Measurements from ENCODE around the gene NPIPA1. TPM values are rescaled to one million over a fixed set of nuclear protein-coding genes. Genes with fewer than 3 reads are reported as not detected.
A peak's percentile ranks its signal among the peaks of the same experiment; 100 is the strongest.

Gene NPIPA1
- polyA plus RNA-seq, 3 donors: 63.7 TPM; not detected in 2

GRCh38 chr16:14958970-14959369, 21.7 kb downstream of the NPIPA1 start:
- intact Hi-C loops (cut with micrococcal nuclease): no loop called here
- H3K4me3 Mint-ChIP-seq: no peak overlapping the region
- no peak overlapping the region for H3K27ac Mint-ChIP-seq
- Histone ChIP-seq H3K9me3 (replicated peaks in 1 of 2; ENCODE audit: control insufficient read depth in 1 of 2, insufficient read depth in 1 of 2, low read length in 2 of 2) (no peaks in the 10 kb centered on the region), H3K79me2 (ENCODE audit: insufficient read depth, low read length) (no peaks in the 10 kb centered on the region), H3K4me1 (ENCODE audit: control insufficient read depth in 1 of 2, insufficient read depth in 2 of 2, low read length in 2 of 2) (no peaks in the 10 kb centered on the region), H3K4me3 (replicated peaks in 1 of 3; ENCODE audit: low read depth in 2 of 3, low read length in 3 of 3) (no peak overlapping the region), H2AFZ (ENCODE audit: insufficient read depth, low read depth, low read length, poor library complexity, severe bottlenecking) (no peak overlapping the region), H3K27ac (ENCODE audit: low read depth in 1 of 2, low read length in 2 of 2) (no peak overlapping the region), H3K9ac (ENCODE audit: insufficient read depth, low read length, poor library complexity, severe bottlenecking) (no peak overlapping the region), H3K36me3 (replicated peaks in 1 of 2; ENCODE audit: control insufficient read depth in 1 of 2, insufficient read depth in 2 of 2, low read length in 2 of 2) (no peaks in the 10 kb centered on the region), H4K20me1 (ENCODE audit: insufficient read depth, low read length) (no peaks in the 10 kb centered on the region), H3K27me3 (ENCODE audit: control insufficient read depth in 2 of 2, insufficient read depth in 2 of 2, low read length in 2 of 2) (peaks cover 0 to 4% of the 10 kb centered on the region in 2 donors), H3K4me2 (replicated peaks; ENCODE audit: extremely low read depth, low read length, poor library complexity, severe bottlenecking) (no peak overlapping the region)
- peaks cover 0 to 2% (median 0%) of the 10 kb centered on the region in 7 donors for H3K9me3 Mint-ChIP-seq
- peaks cover 7% of the 10 kb centered on the region for H3K4me1 Mint-ChIP-seq
- H3K27me3 Mint-ChIP-seq (ENCODE audit: low read depth in 3 of 3): peaks cover 6 to 17% (median 12%) of the 10 kb centered on the region in 3 donors
- 90% methylated on average over 4 of the region's 7 CpGs for WGBS (ENCODE audit: insufficient coverage)
- no peaks in the 10 kb centered on the region for H3K36me3 Mint-ChIP-seq
- TF ChIP-seq CTCF (IDR thresholded peaks at IDR 0.05): no peak
- no peak for DNase-seq

GRCh38 chr16:14961405-14962186, 24.4 kb downstream of the NPIPA1 start:
- no peaks in the 10 kb centered on the region for H3K36me3 ChIP-seq (replicated peaks in 1 of 2; ENCODE audit: control insufficient read depth in 1 of 2, insufficient read depth in 2 of 2, low read length in 2 of 2)

More at GRCh38 chr16:14961405-14962186, 24.4 kb downstream of the NPIPA1 start:
- TF ChIP-seq CTCF (IDR thresholded peaks at IDR 0.05): no peak
- Histone ChIP-seq H3K79me2 (ENCODE audit: insufficient read depth, low read length) (no peaks in the 10 kb centered on the region), H4K20me1 (ENCODE audit: insufficient read depth, low read length) (no peaks in the 10 kb centered on the region), H3K4me3 (replicated peaks in 1 of 3; ENCODE audit: low read depth in 2 of 3, low read length in 3 of 3) (no peak overlapping the region), H2AFZ (ENCODE audit: insufficient read depth, low read depth, low read length, poor library complexity, severe bottlenecking) (no peak overlapping the region), H3K9me3 (replicated peaks in 1 of 2; ENCODE audit: control insufficient read depth in 1 of 2, insufficient read depth in 1 of 2, low read length in 2 of 2) (no peaks in the 10 kb centered on the region), H3K4me1 (ENCODE audit: control insufficient read depth in 1 of 2, insufficient read depth in 2 of 2, low read length in 2 of 2) (no peaks in the 10 kb centered on the region), H3K9ac (ENCODE audit: insufficient read depth, low read length, poor library complexity, severe bottlenecking) (no peak overlapping the region), H3K4me2 (replicated peaks; ENCODE audit: extremely low read depth, low read length, poor library complexity, severe bottlenecking) (no peak overlapping the region), H3K27me3 (ENCODE audit: control insufficient read depth in 2 of 2, insufficient read depth in 2 of 2, low read length in 2 of 2) (peaks cover 0 to 6% of the 10 kb centered on the region in 2 donors), H3K27ac (ENCODE audit: low read depth in 1 of 2, low read length in 2 of 2) (no peak overlapping the region)
- peaks cover 6 to 23% (median 14%) of the 10 kb centered on the region in 3 donors for H3K27me3 Mint-ChIP-seq (ENCODE audit: low read depth in 3 of 3)
- no peak overlapping the region for H3K27ac Mint-ChIP-seq
- intact Hi-C loops (cut with micrococcal nuclease): no loop called here
- H3K4me3 Mint-ChIP-seq: peak overlapping the region in 1 of 2 donors; percentile 2
- peaks cover 0 to 2% (median 0%) of the 10 kb centered on the region in 7 donors for H3K9me3 Mint-ChIP-seq
- WGBS (ENCODE audit: insufficient coverage): 98% methylated on average over 4 of the region's 11 CpGs
- H3K4me1 Mint-ChIP-seq: peaks cover 1% of the 10 kb centered on the region
- no peaks in the 10 kb centered on the region for H3K36me3 Mint-ChIP-seq
- no peak for DNase-seq
